Measurements from ENCODE around the gene ORM1.

DNA sequence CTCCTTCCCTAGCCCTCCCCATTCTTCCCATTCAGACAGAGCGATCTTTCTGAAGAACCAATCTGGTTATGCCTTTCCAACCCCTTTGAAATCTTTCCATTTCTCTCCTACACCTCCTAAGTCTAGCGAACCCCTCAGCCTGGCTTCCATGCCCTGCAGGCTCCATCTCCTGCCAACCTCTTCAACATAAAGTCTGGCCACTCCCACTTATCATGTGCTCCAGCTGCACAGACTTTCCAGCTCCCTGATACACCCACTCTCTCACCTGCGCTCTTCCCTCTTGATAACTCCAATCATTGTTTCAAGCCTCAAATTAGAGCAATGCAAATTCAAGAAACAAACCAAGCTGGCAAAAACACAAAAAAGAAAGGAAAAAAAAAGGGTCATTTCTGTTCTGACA lies 3.8 kb upstream of the ORM1 start:
- TF ChIP-seq, protein P1, sequence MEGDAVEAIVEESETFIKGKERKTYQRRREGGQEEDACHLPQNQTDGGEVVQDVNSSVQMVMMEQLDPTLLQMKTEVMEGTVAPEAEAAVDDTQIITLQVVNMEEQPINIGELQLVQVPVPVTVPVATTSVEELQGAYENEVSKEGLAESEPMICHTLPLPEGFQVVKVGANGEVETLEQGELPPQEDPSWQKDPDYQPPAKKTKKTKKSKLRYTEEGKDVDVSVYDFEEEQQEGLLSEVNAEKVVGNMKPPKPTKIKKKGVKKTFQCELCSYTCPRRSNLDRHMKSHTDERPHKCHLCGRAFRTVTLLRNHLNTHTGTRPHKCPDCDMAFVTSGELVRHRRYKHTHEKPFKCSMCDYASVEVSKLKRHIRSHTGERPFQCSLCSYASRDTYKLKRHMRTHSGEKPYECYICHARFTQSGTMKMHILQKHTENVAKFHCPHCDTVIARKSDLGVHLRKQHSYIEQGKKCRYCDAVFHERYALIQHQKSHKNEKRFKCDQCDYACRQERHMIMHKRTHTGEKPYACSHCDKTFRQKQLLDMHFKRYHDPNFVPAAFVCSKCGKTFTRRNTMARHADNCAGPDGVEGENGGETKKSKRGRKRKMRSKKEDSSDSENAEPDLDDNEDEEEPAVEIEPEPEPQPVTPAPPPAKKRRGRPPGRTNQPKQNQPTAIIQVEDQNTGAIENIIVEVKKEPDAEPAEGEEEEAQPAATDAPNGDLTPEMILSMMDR (IDR thresholded peaks at IDR 0.05): no peak
- no peak for TF ChIP-seq POLR2A (IDR thresholded peaks at IDR 0.05)
